Measurements from ENCODE around the gene COL28A1. TPM values are rescaled to one million over a fixed set of nuclear protein-coding genes. Genes with fewer than 3 reads are reported as not detected.
"Not testable (repeated sequence)": the region's sequence is repeated elsewhere in the genome, so short reads cannot be mapped to it uniquely, and the experiment has no call there.

COL28A1 gene
- total RNA-seq, 1 donor from 2014 or later, result 1.1 TPM

DNA sequence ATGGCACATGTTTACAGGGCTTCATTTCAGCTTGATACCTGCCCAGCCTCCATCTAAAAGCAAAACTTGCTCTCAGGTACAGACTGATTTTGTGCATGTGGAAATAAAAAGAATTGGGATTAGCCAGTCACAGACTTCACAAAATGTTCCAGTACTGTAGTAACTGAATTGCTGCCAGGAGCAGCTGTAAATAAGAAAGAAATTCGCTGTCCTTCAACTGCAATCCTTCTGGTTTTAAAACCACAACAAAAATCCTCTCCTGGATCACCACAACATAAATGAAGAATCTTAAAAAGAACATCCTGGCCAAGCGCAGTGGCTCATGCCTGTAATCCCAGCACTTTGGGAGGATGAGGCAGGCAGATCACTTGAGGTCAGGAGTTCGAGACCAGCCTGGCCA lies 27.1 kb upstream of the COL28A1 start:
- TF ChIP-seq, protein P1, sequence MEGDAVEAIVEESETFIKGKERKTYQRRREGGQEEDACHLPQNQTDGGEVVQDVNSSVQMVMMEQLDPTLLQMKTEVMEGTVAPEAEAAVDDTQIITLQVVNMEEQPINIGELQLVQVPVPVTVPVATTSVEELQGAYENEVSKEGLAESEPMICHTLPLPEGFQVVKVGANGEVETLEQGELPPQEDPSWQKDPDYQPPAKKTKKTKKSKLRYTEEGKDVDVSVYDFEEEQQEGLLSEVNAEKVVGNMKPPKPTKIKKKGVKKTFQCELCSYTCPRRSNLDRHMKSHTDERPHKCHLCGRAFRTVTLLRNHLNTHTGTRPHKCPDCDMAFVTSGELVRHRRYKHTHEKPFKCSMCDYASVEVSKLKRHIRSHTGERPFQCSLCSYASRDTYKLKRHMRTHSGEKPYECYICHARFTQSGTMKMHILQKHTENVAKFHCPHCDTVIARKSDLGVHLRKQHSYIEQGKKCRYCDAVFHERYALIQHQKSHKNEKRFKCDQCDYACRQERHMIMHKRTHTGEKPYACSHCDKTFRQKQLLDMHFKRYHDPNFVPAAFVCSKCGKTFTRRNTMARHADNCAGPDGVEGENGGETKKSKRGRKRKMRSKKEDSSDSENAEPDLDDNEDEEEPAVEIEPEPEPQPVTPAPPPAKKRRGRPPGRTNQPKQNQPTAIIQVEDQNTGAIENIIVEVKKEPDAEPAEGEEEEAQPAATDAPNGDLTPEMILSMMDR (IDR thresholded peaks at IDR 0.05), result no peak
- DNase-seq (ENCODE audit: extremely low spot score, unreplicated experiment), result no peak
- no peak overlapping the region for H3K27ac Mint-ChIP-seq (ENCODE audit: unreplicated experiment)

DNA sequence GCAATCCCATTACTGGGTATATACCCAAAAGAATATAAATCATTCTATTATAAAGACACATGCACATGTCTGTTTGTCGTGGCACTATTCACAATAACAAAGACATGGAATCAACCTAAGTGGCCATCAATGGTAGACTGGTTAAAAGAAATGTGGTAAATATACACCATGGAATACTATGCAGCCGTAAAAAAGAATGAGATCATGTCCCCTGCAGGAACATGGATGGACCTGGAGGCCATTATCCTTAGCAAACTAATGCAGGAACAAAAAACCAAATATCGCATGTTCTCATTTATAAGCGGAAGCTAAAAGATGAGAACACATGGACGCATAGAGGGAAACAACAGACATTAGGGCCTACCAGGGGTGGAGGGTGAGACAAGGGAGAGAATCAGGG lies 25.9 kb upstream of the COL28A1 start:
- H3K27ac Mint-ChIP-seq (ENCODE audit: unreplicated experiment); H3K4me3 Mint-ChIP-seq (ENCODE audit: unreplicated experiment); H3K27me3 Mint-ChIP-seq (ENCODE audit: unreplicated experiment); H3K4me1 Mint-ChIP-seq (ENCODE audit: unreplicated experiment); DNase-seq (ENCODE audit: extremely low spot score, unreplicated experiment): not testable (repeated sequence)
- peaks cover 24% of the 10 kb centered on the region for H3K36me3 Mint-ChIP-seq (ENCODE audit: unreplicated experiment)
- peaks cover 24% of the 10 kb centered on the region for H3K9me3 Mint-ChIP-seq (ENCODE audit: unreplicated experiment)

More for the DNA sequence above, 27.1 kb upstream of the COL28A1 start:
- no peak overlapping the region for H3K4me3 Mint-ChIP-seq (ENCODE audit: unreplicated experiment)
- no peaks in the 10 kb centered on the region for H3K27me3 Mint-ChIP-seq (ENCODE audit: unreplicated experiment)
- peaks cover 24% of the 10 kb centered on the region for H3K9me3 Mint-ChIP-seq (ENCODE audit: unreplicated experiment)
- peaks cover 4% of the 10 kb centered on the region for H3K4me1 Mint-ChIP-seq (ENCODE audit: unreplicated experiment)
- H3K36me3 Mint-ChIP-seq (ENCODE audit: unreplicated experiment), result peaks cover 24% of the 10 kb centered on the region

DNA sequence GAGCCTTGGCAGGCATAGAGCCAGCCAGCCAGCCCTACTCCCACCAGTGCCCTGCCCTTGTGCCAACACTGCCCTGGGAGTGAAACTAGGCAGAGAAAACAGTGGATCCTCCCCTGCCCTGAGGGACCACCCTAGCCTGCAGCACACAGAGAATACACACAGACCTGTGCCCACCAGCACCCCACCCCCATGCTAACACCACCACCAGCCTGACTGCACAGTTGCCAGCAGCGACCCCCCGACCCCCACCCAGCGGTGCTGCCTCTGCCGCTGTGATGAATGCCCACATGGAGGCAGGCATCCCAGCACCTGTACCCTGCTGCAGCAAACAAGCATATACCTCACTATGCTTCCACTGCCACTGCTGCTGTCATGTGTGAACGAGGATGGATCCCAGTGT lies 21.6 kb upstream of the COL28A1 start:
- Mint-ChIP-seq H3K4me3 (ENCODE audit: unreplicated experiment) (no peak overlapping the region), H3K27me3 (ENCODE audit: unreplicated experiment) (no peaks in the 10 kb centered on the region), H3K9me3 (ENCODE audit: unreplicated experiment) (peaks cover 24% of the 10 kb centered on the region), H3K27ac (ENCODE audit: unreplicated experiment) (no peak overlapping the region), H3K4me1 (ENCODE audit: unreplicated experiment) (peaks cover 10% of the 10 kb centered on the region), H3K36me3 (ENCODE audit: unreplicated experiment) (peaks cover 24% of the 10 kb centered on the region)
- DNase-seq (ENCODE audit: extremely low spot score, unreplicated experiment), result no peak
- TF ChIP-seq, protein P1 (IDR thresholded peaks at IDR 0.05), result no peak

DNA sequence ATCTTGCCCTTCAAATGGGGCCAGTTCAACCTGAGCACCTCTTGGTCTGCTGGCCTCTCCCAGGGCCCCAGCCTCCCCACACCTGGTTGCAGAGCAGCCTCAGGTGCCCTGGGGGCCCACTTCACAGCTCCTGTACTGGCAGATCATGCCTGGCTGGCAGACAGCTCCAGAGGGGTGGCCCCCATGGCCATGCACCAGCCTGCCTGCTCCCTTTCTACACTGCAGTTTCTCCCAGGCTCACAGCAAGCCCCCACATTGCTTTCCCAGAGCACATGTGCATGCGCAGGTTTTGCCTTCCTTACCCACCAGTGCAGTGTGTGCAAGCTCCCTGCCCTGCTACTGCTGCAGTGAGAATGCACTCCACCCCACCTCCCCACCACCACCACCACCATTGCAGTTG lies 21.2 kb upstream of the COL28A1 start:
- no peak for DNase-seq (ENCODE audit: extremely low spot score, unreplicated experiment)
- peaks cover 10% of the 10 kb centered on the region for H3K4me1 Mint-ChIP-seq (ENCODE audit: unreplicated experiment)
- no peaks in the 10 kb centered on the region for H3K27me3 Mint-ChIP-seq (ENCODE audit: unreplicated experiment)
- TF ChIP-seq, protein P1 (IDR thresholded peaks at IDR 0.05), result no peak
- H3K36me3 Mint-ChIP-seq (ENCODE audit: unreplicated experiment), result peaks cover 27% of the 10 kb centered on the region
- peaks cover 24% of the 10 kb centered on the region for H3K9me3 Mint-ChIP-seq (ENCODE audit: unreplicated experiment)
- H3K27ac Mint-ChIP-seq (ENCODE audit: unreplicated experiment), result no peak overlapping the region
- no peak overlapping the region for H3K4me3 Mint-ChIP-seq (ENCODE audit: unreplicated experiment)

DNA sequence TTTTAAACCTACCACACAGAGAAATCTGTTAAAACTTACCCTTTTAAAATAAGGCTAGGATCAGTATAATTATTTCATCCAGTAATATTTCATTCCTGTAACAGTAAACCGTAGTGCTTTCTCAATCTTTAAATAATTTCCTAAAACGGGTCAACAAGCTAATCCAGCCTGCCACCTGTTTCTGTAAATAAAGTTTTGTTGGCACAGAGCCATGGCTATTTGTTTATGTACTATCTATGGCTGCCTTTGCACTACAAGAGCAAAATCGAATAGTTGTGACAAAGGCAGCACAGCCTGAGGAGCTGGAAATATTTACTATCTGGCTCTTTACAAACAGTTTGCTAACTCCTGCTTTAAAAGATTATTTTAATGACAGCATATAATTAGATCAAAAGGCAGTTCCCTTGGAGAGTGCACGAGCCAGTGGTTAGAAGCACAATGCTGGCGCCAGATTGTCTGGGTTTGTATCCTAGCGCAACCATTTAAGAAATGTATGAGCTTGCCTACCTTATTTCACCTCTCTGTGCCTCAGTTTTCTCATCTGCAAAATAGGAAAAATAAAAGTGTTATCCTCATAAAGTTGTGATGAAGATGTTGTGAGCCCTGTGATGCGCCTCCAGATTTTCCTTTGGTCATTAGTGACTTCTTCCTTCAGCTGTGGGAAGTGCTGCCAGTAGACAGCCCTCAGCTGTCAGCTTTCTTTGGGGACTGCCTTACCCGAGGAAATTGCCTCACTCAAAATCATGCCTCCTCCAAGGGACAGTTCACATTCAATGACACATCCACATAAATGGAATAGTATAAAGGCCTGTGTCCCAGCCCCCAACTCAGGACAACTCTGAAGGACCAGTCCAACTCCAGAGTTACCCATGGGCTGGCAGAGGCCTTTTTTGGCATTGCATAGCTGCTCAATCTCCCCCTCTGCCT lies 19.2 kb upstream of the COL28A1 start:
- Mint-ChIP-seq H3K4me3 (ENCODE audit: unreplicated experiment) (no peak overlapping the region), H3K9me3 (ENCODE audit: unreplicated experiment) (peaks cover 17% of the 10 kb centered on the region), H3K27me3 (ENCODE audit: unreplicated experiment) (no peaks in the 10 kb centered on the region), H3K27ac (ENCODE audit: unreplicated experiment) (no peak overlapping the region), H3K4me1 (ENCODE audit: unreplicated experiment) (peaks cover 10% of the 10 kb centered on the region), H3K36me3 (ENCODE audit: unreplicated experiment) (peaks cover 25% of the 10 kb centered on the region)
- TF ChIP-seq, protein P1 (IDR thresholded peaks at IDR 0.05), result no peak
- DNase-seq (ENCODE audit: extremely low spot score, unreplicated experiment), result no peak
